Lower leg skin (tissue), 4 donors: ENCODE data around the gene DDO. TPM values are rescaled to one million over a fixed set of nuclear protein-coding genes. Genes with fewer than 3 reads are reported as not detected.

Experiments
- DNase-seq, 2 donors: peaks; one replicate each; pipeline ENCODE4 v3.0.0-alpha.2; 2019; ENCODE audit warnings: low spot score in 2 of 2
- H3K4me3 ChIP-seq: fragments of 200-600 bp; sonication (generic); 2 replicates; pipeline ENCODE4 v1.5.1; 2017; ENCODE audit warnings: mild to moderate bottlenecking, low read depth; ENCODE audit not compliant: poor library complexity, severe bottlenecking
- POLR2A ChIP-seq, 2 donors: fragments of 450-650 bp; IDR thresholded peaks; one replicate each; pipeline ENCODE4 v1.6.1; 2016 to 2017; ENCODE audit warnings: antibody characterized with exemption in 2 of 2, mild to moderate bottlenecking in 1 of 2, moderate library complexity in 1 of 2
- WGBS, 2 donors: methylation state at CpG; one replicate each; pipeline ENCODE4 v1.1.5; 2018; 5-methylcytosine and 5-hydroxymethylcytosine counted together
- intact Hi-C: fragments of 100-400 bp; cut with DNase I; formaldehyde crosslinking; loops from one replicate; pipeline ENCODE4 v1.15.0; 2023; ENCODE audit warnings: low total_unique reads
- total RNA-seq, 4 donors: library from RNA; depleted of rRNA; stranded (reverse); fragments of >200 nt; gene quantifications; one replicate each; pipeline ENCODE4 v1.1.0, GENCODE V29; 2016
- TF ChIP-seq, protein P1 (sequence below), 3 donors: fragments of 450-650 bp; IDR thresholded peaks; one replicate each; pipeline ENCODE4 v1.5.1; 2016; ENCODE audit warnings: antibody characterized with exemption in 3 of 3, mild to moderate bottlenecking in 3 of 3, moderate library complexity in 2 of 3

Gene DDO
- total RNA-seq, 4 donors from 2014 or later, result 0.17 to 1.2 (median 0.91) TPM; not detected in 1

DNA sequence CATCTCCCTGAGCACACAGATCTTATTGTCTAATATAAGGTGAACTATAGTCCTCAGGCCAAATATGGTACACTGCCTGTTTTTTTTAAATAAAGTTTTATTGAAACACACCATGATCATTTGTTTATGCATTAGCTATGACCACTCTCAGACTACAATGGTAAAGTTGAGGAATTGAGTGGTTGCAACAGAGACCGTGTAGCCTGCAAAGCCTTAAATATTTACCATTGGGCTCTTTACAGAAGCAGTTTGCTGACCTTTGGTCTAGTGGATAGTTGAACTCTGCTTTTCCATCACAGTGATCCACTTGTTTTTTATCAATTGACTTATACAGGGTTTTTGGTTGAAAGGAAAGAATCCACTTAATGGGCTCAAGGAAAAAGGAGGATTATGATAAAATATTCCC, 29.9 kb downstream of the DDO start:
- H3K4me3 ChIP-seq, result no peak overlapping the region
- intact Hi-C loops, result no loop called here
- TF ChIP-seq, protein P1, sequence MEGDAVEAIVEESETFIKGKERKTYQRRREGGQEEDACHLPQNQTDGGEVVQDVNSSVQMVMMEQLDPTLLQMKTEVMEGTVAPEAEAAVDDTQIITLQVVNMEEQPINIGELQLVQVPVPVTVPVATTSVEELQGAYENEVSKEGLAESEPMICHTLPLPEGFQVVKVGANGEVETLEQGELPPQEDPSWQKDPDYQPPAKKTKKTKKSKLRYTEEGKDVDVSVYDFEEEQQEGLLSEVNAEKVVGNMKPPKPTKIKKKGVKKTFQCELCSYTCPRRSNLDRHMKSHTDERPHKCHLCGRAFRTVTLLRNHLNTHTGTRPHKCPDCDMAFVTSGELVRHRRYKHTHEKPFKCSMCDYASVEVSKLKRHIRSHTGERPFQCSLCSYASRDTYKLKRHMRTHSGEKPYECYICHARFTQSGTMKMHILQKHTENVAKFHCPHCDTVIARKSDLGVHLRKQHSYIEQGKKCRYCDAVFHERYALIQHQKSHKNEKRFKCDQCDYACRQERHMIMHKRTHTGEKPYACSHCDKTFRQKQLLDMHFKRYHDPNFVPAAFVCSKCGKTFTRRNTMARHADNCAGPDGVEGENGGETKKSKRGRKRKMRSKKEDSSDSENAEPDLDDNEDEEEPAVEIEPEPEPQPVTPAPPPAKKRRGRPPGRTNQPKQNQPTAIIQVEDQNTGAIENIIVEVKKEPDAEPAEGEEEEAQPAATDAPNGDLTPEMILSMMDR (IDR thresholded peaks at IDR 0.05), result no peak
- no peak for TF ChIP-seq POLR2A (IDR thresholded peaks at IDR 0.05)
- WGBS, 2 donors, result 87 to 94% methylated on average over 1 of the region's 1 CpG
- DNase-seq, result no peak

DNA sequence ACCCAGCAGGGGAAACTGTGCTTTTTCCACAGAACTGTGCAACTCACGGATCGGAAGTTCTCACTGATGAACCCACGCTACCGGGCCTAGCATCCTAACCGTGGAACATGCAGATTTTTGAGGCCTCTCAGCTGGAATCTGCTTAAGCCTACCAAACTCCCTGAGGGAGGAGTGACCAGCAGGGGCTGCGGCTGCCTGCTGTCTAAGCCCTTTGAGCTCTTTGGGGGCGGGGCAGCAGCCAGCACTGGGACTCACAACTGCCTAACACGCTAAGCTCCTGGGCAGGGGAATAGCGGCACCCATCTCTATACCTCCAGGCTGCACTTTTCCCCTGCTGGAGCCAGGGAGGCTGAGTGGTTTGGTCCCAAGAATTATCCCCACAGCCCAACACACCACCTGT, 36.8 kb downstream of the DDO start:
- 81 to 87% methylated on average over 9 of the region's 9 CpGs for WGBS, 2 donors
- no peak overlapping the region for H3K4me3 ChIP-seq
- intact Hi-C loops, result no loop called here

DNA sequence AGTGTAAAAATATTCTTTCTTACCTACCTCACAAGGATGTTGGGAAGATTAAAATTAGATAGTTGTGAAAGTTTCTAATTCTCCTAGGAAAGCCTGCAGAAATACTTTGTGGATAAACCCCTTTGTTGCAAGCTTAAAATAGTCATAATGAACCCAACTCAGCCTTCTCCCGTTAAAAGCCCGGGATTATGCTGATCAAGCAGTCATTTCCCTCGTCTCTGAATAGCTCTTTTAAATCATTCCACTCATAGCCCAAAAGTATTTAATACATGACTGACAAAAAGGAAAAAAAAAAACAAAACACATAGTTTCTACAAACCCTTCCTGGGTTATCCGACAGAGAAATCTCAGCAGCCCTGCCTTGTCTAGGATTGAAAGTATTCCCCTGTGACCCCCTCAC, 46.3 kb downstream of the DDO start:
- 36 to 46% methylated on average over 4 of the region's 4 CpGs for WGBS, 2 donors
- intact Hi-C loops, result no loop called here
- TF ChIP-seq, protein P1 (IDR thresholded peaks at IDR 0.05), result no peak
- no peak for TF ChIP-seq POLR2A (IDR thresholded peaks at IDR 0.05)
- no peak for DNase-seq
- H3K4me3 ChIP-seq, result no peak overlapping the region

More for the DNA sequence above, 36.8 kb downstream of the DDO start:
- DNase-seq, result no peak
- TF ChIP-seq, protein P1 (IDR thresholded peaks at IDR 0.05), result no peak
- no peak for TF ChIP-seq POLR2A (IDR thresholded peaks at IDR 0.05)

DNA sequence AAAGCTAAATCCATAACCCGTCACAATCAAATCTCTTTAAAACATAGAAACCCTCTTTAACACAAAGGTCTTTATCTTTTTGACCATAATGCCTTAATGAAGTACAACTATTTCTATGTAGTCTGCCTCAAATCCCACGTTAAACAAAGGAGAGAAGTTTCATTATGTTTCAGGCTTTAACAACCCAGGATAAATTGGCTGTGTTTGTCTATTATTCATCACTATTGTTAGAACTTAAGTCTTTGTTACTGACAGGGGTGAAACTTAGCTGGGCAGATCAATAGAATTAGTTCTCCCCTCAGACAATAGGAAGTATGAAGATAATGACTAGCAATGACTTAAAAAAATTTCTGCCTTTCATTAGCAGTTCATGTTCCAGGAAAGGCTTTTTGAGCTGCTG, 47.1 kb downstream of the DDO start:
- intact Hi-C loops, result no loop called here
- TF ChIP-seq, protein P1 (IDR thresholded peaks at IDR 0.05), result no peak
- no peak for TF ChIP-seq POLR2A (IDR thresholded peaks at IDR 0.05)
- no peak for DNase-seq

DNA sequence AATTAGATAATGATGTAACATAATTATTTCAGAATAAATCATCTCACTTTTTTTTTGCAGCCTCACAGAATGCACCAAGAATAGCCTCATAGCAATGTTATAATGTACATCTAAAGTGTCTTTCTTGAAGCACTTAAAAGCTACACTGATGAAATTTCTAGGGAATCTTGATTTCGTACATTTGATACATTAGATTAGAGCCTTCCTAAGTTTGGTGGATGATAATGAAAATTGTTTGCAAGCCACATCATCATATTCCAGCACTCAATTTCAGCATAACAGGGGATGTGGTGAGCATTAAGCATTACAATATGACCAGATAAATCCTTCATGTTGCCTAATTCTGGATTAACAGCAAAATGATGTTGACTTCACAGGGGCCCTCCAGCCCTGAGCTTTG, 47.5 kb downstream of the DDO start:
- no peak for DNase-seq
- WGBS, 2 donors, result 85 to 86% methylated on average over 1 of the region's 1 CpG

More for the DNA sequence above, 47.1 kb downstream of the DDO start:
- no peak overlapping the region for H3K4me3 ChIP-seq
- 81 to 83% methylated on average over 2 of the region's 2 CpGs for WGBS, 2 donors

DNA sequence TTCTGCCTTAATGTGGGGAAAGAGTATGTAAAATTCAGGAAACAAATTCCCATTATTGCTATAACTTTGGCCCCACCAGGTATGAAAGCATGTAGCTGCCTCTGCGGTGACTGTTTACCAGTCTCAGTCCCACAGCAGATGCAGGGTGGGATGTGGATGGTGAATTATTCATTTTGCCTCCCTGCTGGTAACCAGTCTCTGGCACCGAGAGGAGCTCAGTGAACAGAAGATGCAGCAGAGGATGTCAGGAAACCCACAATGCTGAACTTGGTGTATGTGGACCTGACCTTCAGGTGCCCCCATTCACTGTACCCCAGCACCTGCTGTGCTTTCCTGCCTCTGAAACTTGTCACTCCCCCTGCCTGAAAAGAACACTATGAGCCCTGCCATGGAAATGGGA, 48.4 kb downstream of the DDO start:
- 85 to 93% methylated on average over 2 of the region's 2 CpGs for WGBS, 2 donors
- TF ChIP-seq, protein P1 (IDR thresholded peaks at IDR 0.05), result no peak
- no peak for TF ChIP-seq POLR2A (IDR thresholded peaks at IDR 0.05)
- no peak overlapping the region for H3K4me3 ChIP-seq
- DNase-seq, result no peak
- intact Hi-C loops, result no loop called here

More for the DNA sequence above, 47.5 kb downstream of the DDO start:
- TF ChIP-seq POLR2A (IDR thresholded peaks at IDR 0.05), result no peak
- TF ChIP-seq, protein P1 (IDR thresholded peaks at IDR 0.05), result no peak
- intact Hi-C loops, result no loop called here
- no peak overlapping the region for H3K4me3 ChIP-seq
